ENCODE data around the gene ZSWIM6. TPM values are rescaled to one million over a fixed set of nuclear protein-coding genes. Genes with fewer than 3 reads are reported as not detected.
A peak's percentile ranks its signal among the peaks of the same experiment; 100 is the strongest.

ZSWIM6 gene
- total and polyA plus RNA-seq, 4 donors = 14.5 to 32.2 (median 30.3) TPM

DNA sequence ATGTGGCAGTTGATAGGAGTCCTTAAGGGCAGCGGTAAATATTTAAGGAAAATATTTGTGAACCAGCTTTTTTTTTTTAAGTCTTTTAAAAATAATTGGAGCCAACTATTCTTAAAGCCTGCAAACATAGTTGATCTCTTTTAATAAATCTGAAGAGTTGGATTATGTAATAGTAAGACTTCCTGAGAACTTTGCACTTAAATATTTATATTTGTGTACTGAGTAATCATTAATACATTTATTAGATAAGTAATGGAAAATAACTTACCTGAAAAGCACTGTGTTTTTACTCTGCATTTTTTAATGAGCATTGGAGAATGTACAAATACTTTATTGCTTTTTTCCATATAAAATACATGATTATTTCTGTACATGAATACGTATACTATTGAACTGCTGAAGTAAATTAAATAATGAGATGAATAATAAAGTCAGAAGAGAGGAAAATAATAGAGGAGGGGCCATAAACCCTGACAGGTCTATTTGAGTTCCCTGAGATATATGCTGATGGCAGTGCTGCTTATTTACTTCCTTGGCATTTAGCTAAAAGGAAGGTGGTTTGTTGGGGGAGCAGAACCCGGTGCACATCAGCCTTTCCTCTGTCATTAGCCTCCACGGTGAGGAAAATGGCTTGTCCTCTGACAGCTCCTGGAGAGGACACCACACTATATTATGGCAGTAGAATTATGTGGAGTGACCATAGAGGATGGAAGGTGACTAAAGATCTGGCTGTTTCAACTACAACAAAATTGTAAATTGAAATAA, 148.0 kb downstream of the ZSWIM6 start:
- no peak overlapping the region for H3K27ac ChIP-seq (ENCODE audit: low read depth, low read length)
- no peaks in the 10 kb centered on the region for H3K27me3 ChIP-seq (ENCODE audit: control insufficient read depth, insufficient read depth, low read length)
- no peak for DNase-seq (ENCODE audit: low read depth in 4 of 6, low spot score in 6 of 6)
- WGBS (ENCODE audit: insufficient coverage) = no CpG with 5 or more reads among the region's 4 CpGs
- no peaks in the 10 kb centered on the region for H3K4me1 ChIP-seq (ENCODE audit: control insufficient read depth, insufficient read depth, low read length)
- no peaks in the 10 kb centered on the region for H3K9me3 ChIP-seq (ENCODE audit: control insufficient read depth, insufficient read depth, low read length)
- H3K36me3 ChIP-seq (ENCODE audit: control insufficient read depth, insufficient read depth, low read length) = no peaks in the 10 kb centered on the region
- no peak overlapping the region for H3K4me3 ChIP-seq (ENCODE audit: low read depth, low read length)

DNA sequence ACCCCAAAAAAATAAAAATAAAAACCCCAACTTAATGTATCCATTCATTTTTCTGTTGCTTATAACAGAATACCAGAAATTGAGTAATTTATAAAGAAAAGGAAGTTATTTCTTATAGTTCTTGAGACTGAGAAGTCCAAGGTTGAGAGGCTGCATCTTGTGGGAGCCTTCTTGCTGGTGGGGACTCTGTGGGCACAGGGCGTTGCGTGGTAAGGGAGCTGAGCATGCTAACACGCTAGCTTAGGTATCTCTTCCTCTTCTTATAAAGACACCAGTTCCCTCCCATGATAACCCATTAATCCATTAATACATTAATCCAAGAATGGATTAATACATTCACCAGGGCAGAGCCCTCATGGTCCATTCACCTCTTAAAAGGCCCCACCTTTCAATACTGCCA, 150.9 kb downstream of the ZSWIM6 start:
- no peak overlapping the region for H3K4me3 ChIP-seq (ENCODE audit: low read depth, low read length)
- no peak for DNase-seq (ENCODE audit: low read depth in 4 of 6, low spot score in 6 of 6)
- H3K36me3 ChIP-seq (ENCODE audit: control insufficient read depth, insufficient read depth, low read length) = no peaks in the 10 kb centered on the region
- no CpG with 5 or more reads among the region's 3 CpGs for WGBS (ENCODE audit: insufficient coverage)
- no peaks in the 10 kb centered on the region for H3K9me3 ChIP-seq (ENCODE audit: control insufficient read depth, insufficient read depth, low read length)
- no peak overlapping the region for H3K27ac ChIP-seq (ENCODE audit: low read depth, low read length)
- no peaks in the 10 kb centered on the region for H3K4me1 ChIP-seq (ENCODE audit: control insufficient read depth, insufficient read depth, low read length)
- no peaks in the 10 kb centered on the region for H3K27me3 ChIP-seq (ENCODE audit: control insufficient read depth, insufficient read depth, low read length)

DNA sequence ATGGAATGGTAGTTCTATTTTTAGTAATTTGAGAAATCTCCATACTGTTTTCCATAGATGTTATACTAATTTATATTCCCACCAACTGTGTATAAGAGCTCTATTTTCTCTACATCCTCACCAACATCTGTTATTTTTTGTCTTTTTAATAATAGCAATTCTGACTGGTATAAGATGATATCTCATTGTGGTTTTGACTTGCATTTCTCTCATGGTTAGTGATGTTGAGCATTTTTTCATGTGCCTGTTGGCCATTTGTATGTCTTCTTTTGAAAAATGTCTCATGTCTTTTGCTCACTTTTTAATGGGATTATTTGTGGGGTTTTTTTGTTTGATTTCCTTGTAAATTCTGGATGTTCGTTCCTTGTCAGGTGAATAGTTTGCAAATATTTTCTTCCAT, 154.4 kb downstream of the ZSWIM6 start:
- H3K9me3 ChIP-seq (ENCODE audit: control insufficient read depth, insufficient read depth, low read length) = no peaks in the 10 kb centered on the region
- H3K27me3 ChIP-seq (ENCODE audit: control insufficient read depth, insufficient read depth, low read length) = no peaks in the 10 kb centered on the region
- no peak overlapping the region for H3K4me3 ChIP-seq (ENCODE audit: low read depth, low read length)
- no CpG with 5 or more reads among the region's 1 CpG for WGBS (ENCODE audit: insufficient coverage)
- no peaks in the 10 kb centered on the region for H3K36me3 ChIP-seq (ENCODE audit: control insufficient read depth, insufficient read depth, low read length)
- H3K4me1 ChIP-seq (ENCODE audit: control insufficient read depth, insufficient read depth, low read length) = no peaks in the 10 kb centered on the region
- H3K27ac ChIP-seq (ENCODE audit: low read depth, low read length) = no peak overlapping the region
- no peak for DNase-seq (ENCODE audit: low read depth in 4 of 6, low spot score in 6 of 6)

DNA sequence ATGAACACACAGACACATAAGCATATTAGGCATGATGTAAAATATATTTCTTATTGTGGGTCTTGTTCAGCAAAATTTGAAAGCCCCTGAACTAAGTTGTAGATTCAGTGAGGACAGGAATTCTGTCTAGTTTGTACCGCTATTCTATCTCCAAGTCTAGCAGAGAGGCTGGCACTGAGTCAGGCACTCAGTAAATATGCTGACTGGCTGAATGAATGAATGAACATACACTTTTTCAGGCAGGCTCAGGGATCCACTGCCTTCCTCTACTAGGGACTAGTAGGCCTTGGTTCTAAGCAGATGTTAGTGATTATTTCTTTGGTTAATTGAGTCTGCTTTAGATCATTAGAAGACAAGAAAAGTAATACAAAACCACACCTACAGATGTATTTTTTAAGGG, 157.5 kb downstream of the ZSWIM6 start:
- no peaks in the 10 kb centered on the region for H3K4me1 ChIP-seq (ENCODE audit: control insufficient read depth, insufficient read depth, low read length)
- no peaks in the 10 kb centered on the region for H3K27me3 ChIP-seq (ENCODE audit: control insufficient read depth, insufficient read depth, low read length)
- no peaks in the 10 kb centered on the region for H3K9me3 ChIP-seq (ENCODE audit: control insufficient read depth, insufficient read depth, low read length)
- no peaks in the 10 kb centered on the region for H3K36me3 ChIP-seq (ENCODE audit: control insufficient read depth, insufficient read depth, low read length)
- DNase-seq (ENCODE audit: low read depth in 4 of 6, low spot score in 6 of 6) = no peak
- WGBS (ENCODE audit: insufficient coverage) = 100% methylated on average over 1 of the region's 1 CpG
- H3K4me3 ChIP-seq (ENCODE audit: low read depth, low read length) = no peak overlapping the region
- no peak overlapping the region for H3K27ac ChIP-seq (ENCODE audit: low read depth, low read length)

DNA sequence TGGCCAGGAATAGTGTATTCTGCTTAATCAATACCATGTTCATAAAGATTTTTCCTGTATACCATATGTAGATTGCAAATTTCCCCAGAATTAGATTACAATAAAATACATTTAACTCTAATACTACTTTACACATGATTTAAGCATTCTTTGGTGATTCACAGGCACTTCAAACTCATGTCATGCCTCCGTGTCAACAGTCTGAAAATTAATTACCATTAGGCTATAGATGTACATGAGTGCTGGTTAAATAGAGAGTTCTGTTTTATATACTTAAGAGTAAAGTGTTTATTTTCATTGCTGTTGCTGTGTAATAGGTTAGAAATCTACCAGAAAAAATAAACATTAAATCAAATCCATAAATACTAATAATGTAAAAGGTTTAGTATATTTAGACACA, 159.8 kb downstream of the ZSWIM6 start:
- H3K27me3 ChIP-seq (ENCODE audit: control insufficient read depth, insufficient read depth, low read length) = no peaks in the 10 kb centered on the region
- H3K9me3 ChIP-seq (ENCODE audit: control insufficient read depth, insufficient read depth, low read length) = no peaks in the 10 kb centered on the region
- WGBS (ENCODE audit: insufficient coverage) = no CpG with 5 or more reads among the region's 1 CpG
- no peaks in the 10 kb centered on the region for H3K4me1 ChIP-seq (ENCODE audit: control insufficient read depth, insufficient read depth, low read length)
- no peaks in the 10 kb centered on the region for H3K36me3 ChIP-seq (ENCODE audit: control insufficient read depth, insufficient read depth, low read length)
- no peak overlapping the region for H3K4me3 ChIP-seq (ENCODE audit: low read depth, low read length)
- H3K27ac ChIP-seq (ENCODE audit: low read depth, low read length) = no peak overlapping the region
- no peak for DNase-seq (ENCODE audit: low read depth in 4 of 6, low spot score in 6 of 6)

DNA sequence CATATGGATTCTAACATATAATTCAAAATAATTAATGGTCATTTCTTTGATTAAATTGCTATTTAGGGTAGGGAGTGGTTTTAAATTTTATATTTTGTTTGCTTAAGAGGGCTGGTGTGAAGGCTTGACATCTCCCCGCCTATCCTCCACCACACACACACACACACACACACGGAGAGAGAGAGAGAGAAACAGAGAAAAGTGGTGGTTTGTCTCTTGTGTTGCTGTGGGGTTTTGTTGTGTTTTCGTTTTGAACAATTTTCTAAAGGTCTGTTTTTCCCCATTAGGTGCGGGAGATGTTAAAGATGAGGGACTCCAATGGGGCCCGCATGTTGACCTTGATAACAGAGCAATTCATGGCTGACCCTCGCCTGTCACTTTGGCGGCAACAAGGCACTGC, 161.9 kb downstream of the ZSWIM6 start:
- H3K9me3 ChIP-seq (ENCODE audit: control insufficient read depth, insufficient read depth, low read length) = no peaks in the 10 kb centered on the region
- WGBS (ENCODE audit: insufficient coverage) = 74% methylated on average over 4 of the region's 7 CpGs
- no peak for DNase-seq (ENCODE audit: low read depth in 4 of 6, low spot score in 6 of 6)
- no peaks in the 10 kb centered on the region for H3K36me3 ChIP-seq (ENCODE audit: control insufficient read depth, insufficient read depth, low read length)
- no peak overlapping the region for H3K27ac ChIP-seq (ENCODE audit: low read depth, low read length)
- no peaks in the 10 kb centered on the region for H3K27me3 ChIP-seq (ENCODE audit: control insufficient read depth, insufficient read depth, low read length)
- no peak overlapping the region for H3K4me3 ChIP-seq (ENCODE audit: low read depth, low read length)
- H3K4me1 ChIP-seq (ENCODE audit: control insufficient read depth, insufficient read depth, low read length) = no peaks in the 10 kb centered on the region

DNA sequence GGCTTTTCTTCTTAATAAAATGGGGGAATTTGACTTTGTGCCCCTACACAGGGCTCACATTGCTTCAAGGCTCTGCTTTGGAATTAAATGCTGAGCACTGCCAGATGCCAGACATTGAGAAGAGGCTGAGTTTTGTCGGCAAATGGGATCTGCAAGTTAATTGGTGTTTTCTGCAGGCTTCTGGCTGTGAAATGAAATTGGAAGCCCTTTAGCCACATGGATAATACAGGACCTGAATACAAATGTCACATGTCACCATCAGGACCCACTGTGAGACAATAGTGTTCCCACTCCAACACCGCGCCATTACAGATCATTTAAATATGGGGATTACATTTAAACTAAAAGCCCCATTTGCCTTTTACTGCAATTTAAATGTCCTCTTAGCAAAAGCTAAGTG, 164.4 kb downstream of the ZSWIM6 start:
- Histone ChIP-seq H3K36me3 (ENCODE audit: control insufficient read depth, insufficient read depth, low read length) (no peaks in the 10 kb centered on the region), H3K4me3 (ENCODE audit: low read depth, low read length) (no peak overlapping the region), H3K27me3 (ENCODE audit: control insufficient read depth, insufficient read depth, low read length) (no peaks in the 10 kb centered on the region), H3K9me3 (ENCODE audit: control insufficient read depth, insufficient read depth, low read length) (no peaks in the 10 kb centered on the region), H3K27ac (ENCODE audit: low read depth, low read length) (peak overlapping the region; percentile 45), H3K4me1 (ENCODE audit: control insufficient read depth, insufficient read depth, low read length) (no peaks in the 10 kb centered on the region)
- peak; percentile 47 to 96 (median 61) for DNase-seq (ENCODE audit: low read depth in 4 of 6, low spot score in 6 of 6)
- no CpG with 5 or more reads among the region's 3 CpGs for WGBS (ENCODE audit: insufficient coverage)

DNA sequence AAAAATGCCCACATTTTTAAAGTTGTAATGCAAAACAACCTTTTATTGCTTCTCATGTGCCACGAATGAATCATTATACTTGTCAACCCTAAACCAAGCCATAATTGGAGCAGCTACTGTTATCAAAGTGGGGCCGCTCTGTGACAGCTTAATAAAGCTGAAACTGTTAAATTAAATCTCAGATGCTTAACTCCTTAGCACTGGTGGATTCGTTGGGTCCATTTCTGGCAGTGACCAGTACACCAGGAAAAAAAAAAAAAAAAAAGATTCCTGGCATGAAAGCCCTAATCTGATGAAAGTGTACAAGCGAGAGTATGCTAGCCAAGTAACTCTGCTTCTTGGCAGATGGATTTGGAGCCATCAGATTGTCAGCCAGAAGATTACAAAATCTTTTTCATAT, 164.8 kb downstream of the ZSWIM6 start:
- no peaks in the 10 kb centered on the region for H3K27me3 ChIP-seq (ENCODE audit: control insufficient read depth, insufficient read depth, low read length)
- peak in 3 of 6 donors; percentile 6 to 85 (median 35) for DNase-seq (ENCODE audit: low read depth in 4 of 6, low spot score in 6 of 6)
- H3K4me3 ChIP-seq (ENCODE audit: low read depth, low read length) = no peak overlapping the region
- H3K9me3 ChIP-seq (ENCODE audit: control insufficient read depth, insufficient read depth, low read length) = no peaks in the 10 kb centered on the region
- H3K4me1 ChIP-seq (ENCODE audit: control insufficient read depth, insufficient read depth, low read length) = no peaks in the 10 kb centered on the region
- 20% methylated on average over 1 of the region's 4 CpGs for WGBS (ENCODE audit: insufficient coverage)
- no peaks in the 10 kb centered on the region for H3K36me3 ChIP-seq (ENCODE audit: control insufficient read depth, insufficient read depth, low read length)
- H3K27ac ChIP-seq (ENCODE audit: low read depth, low read length) = peak overlapping the region; percentile 22

DNA sequence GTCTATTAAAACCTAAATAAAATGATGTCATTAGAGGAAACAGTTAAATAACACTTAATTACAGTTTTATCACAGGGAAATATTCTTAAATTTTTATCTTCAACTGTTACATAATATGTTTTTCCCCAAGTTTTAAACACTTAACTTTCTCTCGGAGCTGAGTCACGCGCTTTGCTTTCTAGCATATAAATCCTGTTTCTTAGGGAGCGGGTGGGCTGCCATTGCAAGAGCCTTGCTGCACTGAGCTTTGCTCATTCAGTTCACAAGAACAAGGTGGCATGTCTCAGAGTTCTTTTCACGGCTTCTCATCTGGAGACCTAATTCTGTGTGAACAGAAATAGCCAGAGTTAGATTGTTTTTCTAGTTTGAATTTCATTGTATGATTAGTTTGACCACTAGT, 166.1 kb downstream of the ZSWIM6 start:
- 70% methylated on average over 4 of the region's 5 CpGs for WGBS (ENCODE audit: insufficient coverage)
- no peak for DNase-seq (ENCODE audit: low read depth in 4 of 6, low spot score in 6 of 6)
- Histone ChIP-seq H3K27me3 (ENCODE audit: control insufficient read depth, insufficient read depth, low read length) (no peaks in the 10 kb centered on the region), H3K36me3 (ENCODE audit: control insufficient read depth, insufficient read depth, low read length) (no peaks in the 10 kb centered on the region), H3K4me3 (ENCODE audit: low read depth, low read length) (no peak overlapping the region), H3K4me1 (ENCODE audit: control insufficient read depth, insufficient read depth, low read length) (no peaks in the 10 kb centered on the region), H3K9me3 (ENCODE audit: control insufficient read depth, insufficient read depth, low read length) (no peaks in the 10 kb centered on the region), H3K27ac (ENCODE audit: low read depth, low read length) (no peak overlapping the region)

DNA sequence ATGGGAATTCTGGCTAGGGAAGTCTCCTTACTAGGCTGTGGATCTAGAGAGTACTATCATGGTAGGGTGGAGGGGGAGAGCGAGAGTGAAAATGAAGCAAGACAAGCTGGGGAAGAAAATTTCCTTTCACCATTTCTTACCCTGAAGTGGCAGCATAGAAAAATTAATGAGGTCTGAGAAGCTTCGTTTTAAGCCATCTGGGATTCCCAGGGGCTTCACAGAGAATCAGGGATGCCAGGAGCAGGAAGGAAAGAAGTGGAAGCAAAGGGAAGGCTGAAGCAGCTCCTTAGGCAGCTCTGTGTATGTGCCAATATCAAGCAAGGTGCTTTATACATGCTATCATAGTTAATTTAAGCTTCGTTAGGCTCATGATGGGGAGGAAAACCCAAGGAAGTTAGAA, 169.9 kb downstream of the ZSWIM6 start:
- Histone ChIP-seq H3K9me3 (ENCODE audit: control insufficient read depth, insufficient read depth, low read length) (no peaks in the 10 kb centered on the region), H3K27ac (ENCODE audit: low read depth, low read length) (no peak overlapping the region), H3K36me3 (ENCODE audit: control insufficient read depth, insufficient read depth, low read length) (no peaks in the 10 kb centered on the region), H3K4me1 (ENCODE audit: control insufficient read depth, insufficient read depth, low read length) (no peaks in the 10 kb centered on the region), H3K27me3 (ENCODE audit: control insufficient read depth, insufficient read depth, low read length) (no peaks in the 10 kb centered on the region), H3K4me3 (ENCODE audit: low read depth, low read length) (no peak overlapping the region)
- DNase-seq (ENCODE audit: low read depth in 4 of 6, low spot score in 6 of 6) = no peak
- 9% methylated on average over 1 of the region's 3 CpGs for WGBS (ENCODE audit: insufficient coverage)
